ENCODE results near the gene KLHDC7B.
"Not testable (repeated sequence)": the region's sequence is repeated elsewhere in the genome, so short reads cannot be mapped to it uniquely, and the experiment has no call there.

The KLHDC7B gene

DNA sequence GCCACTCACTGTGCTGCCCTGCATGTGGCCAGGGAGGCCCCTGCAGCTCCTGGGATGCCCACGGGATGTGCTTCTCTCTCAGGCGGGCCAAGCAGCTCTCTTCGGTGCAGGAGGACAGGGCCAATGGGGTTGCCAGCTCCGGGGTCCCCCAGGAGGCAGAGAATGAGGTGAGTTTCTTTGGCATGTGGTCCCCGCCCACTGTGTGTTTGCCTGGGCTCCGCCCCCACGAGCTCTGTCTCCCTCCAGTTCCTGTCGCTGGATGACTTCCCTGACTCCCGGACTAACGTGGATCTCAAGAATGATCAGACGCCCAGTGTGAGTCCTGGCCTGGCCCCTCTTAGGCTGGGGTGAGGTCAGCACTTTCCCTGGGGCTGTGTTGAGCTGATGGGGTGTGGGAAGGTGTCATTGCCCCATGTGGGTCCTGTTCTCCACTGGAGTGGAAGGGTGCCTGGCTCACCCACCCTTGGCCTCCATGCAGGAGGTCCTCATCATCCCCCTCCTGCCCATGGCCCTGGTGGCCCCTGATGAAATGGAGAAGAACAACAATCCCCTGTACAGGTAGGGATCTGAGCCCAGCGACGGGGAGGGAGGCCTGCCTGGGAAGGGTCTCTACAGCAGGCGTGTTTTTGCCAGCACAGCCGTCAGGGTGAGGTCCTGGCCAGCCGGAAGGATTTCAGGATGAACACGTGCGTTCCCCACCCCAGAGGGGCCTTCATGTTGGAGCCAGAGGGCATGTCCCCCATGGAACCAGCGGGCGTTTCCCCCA lies 28.0 kb upstream of the KLHDC7B start:
- no peak for DNase-seq (ENCODE audit: low read depth in 1 of 2, low spot score in 1 of 2)

DNA sequence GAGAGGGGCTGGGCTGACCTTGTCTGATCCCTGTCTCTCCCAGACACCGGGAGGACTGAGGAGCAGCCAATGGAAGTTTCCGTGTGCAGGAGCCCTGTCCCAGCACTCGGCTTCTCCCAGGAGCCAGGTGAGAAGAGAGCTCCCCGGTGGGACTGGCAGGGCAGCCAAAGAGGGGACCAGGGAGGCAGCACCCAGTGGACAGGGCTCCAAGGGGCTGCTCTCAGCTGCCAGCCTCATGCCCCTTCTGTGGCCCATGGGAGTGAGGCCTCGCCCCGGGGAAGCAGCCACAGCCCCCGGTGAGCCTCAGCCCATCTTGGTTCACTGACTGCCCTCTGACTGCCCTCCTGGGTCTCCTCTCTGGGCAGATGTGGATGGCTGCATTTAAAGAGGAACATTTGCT lies 27.1 kb upstream of the KLHDC7B start:
- DNase-seq (ENCODE audit: low read depth in 1 of 2, low spot score in 1 of 2) = no peak

- no peak for DNase-seq (ENCODE audit: low read depth in 1 of 2, low spot score in 1 of 2)
These were observed 26.5 kb upstream of the KLHDC7B start for GRCh38 chr22:50519151-50519550.

- DNase-seq (ENCODE audit: low read depth in 1 of 2, low spot score in 1 of 2) = not testable (repeated sequence)
These were observed 25.5 kb upstream of the KLHDC7B start for GRCh38 chr22:50520184-50520583.

DNA sequence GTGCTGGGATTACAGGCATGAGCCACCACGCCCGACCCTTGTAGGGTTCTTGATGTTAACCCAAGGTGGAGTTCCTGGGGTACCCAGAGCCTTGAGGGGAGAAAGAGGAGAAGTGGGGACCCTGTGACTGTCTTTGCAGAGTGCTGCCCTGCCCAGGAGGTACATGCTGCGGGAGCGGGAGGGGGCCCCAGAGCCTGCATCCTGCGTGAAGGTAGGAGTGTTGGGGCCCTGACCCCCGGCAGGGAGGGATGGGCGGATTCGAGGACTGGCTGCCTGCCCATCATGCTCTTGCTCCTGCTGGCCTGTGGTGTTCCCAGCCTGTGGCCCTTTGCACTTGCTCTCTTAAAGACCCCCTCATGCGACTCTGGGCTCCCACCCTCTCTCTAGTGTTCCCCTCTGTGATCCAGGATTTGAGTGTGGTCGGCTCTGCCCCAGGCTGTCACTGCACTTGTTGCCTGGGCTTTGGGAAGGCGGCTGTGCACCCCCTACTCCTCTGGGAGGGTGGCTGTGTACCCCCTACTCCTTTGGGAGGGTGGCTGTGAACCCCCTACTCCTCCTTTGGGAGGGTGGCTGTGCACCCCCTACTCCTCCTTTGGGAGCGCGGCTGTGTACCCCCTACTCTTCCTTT lies 24.8 kb upstream of the KLHDC7B start:
- no peak for DNase-seq (ENCODE audit: low read depth in 1 of 2, low spot score in 1 of 2)

DNA sequence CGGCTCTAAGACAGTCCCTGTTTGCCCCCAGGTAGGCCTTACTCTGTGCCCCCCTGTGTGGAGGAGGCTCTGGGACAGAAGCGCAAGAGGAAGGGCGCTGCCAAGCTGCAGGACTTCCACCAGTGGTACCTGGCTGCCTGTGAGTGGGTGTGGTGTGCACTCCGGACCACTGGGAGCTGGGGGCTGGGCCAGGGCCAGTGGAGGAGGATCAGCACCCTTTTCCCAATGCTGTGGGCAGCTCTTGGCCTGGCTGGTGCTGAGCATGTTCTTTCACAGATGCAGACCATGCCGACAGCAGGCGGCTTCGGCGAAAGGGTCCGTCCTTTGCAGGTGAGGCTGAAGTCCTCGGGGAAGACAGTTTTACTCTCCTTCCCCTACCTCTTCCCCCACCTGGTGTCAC lies 24.0 kb upstream of the KLHDC7B start:
- no peak for DNase-seq (ENCODE audit: low read depth in 1 of 2, low spot score in 1 of 2)

DNA sequence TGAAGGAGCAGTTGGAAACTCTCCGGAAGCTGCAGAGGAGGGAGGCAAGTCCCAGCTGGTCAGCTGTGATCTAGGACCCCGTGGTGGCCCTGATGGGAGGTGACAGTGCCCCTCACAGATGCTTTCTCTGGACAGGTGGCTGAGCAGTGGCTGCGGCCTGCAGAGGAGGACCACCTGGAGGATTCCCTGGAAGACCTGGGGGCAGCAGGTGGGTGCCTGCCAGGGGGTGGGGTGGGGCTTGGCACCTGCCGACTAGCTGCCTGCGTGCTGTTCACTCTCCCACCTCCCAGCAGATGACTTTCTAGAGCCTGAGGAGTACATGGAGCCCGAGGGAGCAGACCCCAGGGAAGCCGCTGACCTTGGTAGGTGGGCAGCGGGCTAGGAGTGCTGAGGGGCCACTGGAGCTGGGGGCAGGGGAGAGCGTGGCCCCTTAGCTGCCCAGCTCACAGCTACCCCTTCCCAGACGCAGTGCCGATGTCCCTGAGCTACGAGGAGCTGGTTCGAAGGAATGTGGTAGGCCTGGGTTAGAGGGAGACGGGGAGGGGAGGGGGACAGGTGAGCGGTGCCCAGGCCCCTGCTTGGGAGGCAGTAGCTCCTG lies 23.4 kb upstream of the KLHDC7B start:
- no peak for DNase-seq (ENCODE audit: low read depth in 1 of 2, low spot score in 1 of 2)

DNA sequence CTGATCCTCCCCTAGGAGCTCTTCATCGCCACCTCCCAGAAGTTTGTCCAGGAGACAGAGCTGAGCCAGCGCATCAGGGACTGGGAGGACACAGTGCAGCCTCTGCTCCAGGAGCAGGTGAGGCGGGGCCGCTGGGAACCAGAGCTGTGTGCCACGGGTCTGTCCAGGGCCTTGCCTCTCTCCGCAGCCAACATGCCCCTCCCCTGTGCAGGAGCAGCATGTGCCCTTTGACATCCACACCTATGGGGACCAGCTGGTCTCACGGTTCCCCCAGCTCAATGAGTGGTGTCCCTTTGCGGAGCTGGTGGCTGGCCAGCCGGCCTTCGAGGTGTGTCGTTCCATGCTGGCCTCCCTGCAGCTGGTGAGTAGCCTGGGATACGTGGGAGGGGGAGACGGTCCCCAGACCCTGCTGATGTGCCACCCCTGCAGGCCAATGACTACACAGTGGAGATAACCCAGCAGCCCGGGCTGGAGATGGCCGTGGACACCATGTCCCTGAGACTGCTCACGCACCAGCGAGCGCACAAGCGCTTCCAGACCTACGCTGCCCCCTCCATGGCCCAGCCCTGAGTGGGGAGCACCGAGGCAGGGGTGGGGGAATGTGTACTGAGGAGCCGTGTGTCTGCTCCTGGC lies 22.8 kb upstream of the KLHDC7B start:
- no peak for DNase-seq (ENCODE audit: low read depth in 1 of 2, low spot score in 1 of 2)

DNA sequence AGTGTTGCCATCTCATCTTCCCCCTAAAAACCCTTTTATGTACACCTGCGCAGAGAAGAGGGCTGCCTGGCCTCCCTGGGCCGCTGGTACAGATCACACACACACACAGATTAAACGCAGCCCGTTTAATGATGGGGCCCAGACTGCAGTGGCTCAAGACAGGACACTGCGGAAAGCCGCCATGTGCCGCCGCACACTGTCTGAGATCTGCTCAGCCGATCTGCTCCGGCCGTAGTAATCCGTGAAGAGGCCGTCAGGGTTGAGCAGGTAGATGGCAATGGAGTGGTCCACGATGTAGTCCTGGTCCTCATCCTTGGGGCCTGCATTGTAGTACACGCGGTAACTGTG lies 22.3 kb upstream of the KLHDC7B start:
- no peak for DNase-seq (ENCODE audit: low read depth in 1 of 2, low spot score in 1 of 2)

DNA sequence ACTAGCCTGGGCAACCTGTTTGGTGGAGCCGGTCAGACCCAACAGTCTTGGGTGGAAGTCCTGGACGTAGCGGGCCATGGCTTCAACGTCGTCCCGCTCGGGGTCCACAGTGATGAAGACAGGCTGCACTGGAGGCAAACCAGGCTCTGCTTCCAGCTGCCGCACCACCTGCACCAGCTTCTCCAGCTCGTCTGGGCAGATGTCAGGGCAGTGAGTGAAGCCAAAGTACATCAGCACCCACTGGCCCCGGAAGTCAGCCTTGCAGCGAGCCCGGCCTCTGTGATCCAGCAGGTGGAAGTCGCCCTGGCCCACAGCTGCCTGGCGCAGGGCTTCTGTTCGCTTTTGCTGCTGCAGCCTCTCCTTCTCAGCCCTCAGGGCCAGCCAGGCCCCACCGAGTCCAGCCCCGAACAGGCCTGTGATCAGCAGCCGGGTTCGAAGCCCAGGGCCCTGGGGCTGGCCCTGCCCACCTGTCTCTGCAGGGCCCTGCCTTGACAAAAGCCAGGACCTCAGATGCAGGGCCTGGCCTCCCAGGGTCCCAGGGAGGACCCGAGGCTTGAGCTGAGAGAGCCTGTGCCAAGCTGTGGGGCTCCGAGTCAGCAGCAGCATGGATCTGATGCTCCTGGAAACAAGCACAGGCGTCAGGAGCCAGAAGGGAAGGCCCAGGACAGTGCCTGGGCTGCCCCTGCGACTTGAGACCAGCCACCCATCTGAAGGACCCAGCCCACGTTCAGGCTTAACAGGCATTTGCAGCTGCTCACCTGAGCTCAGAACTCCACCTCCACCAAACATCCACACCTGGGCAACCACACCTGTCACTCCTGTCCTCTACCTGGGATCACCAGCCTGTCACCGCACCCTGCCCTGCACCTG lies 21.7 kb upstream of the KLHDC7B start:
- DNase-seq (ENCODE audit: low read depth in 1 of 2, low spot score in 1 of 2) = no peak

DNA sequence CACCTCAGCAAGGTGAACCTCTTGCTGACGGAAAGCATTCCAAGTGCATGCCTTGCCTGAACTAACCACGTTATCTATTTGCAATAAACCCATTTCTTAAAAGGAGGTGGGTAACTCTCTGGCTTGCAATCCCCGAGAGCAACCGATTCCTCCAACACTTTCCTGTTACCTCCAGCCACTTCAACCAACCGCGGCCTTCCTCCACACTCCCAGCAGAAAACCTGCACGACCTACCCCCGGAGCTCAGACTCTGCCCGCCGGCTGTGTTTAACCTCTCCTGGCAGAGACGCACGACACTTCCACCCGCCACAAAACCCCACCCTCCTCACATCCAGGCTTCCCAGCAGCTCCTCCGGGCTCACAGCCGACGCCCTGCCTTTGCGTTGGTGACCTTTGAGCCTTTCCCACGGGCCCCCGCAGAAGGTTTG lies 21.0 kb upstream of the KLHDC7B start:
- DNase-seq (ENCODE audit: low read depth in 1 of 2, low spot score in 1 of 2) = no peak

GRCh38 chr22:50525104-50525857 lies 20.4 kb upstream of the KLHDC7B start, which contains the start of gene SCO2:
Gene SCO2, minus strand, starts transcription at chr22:50525598. Its CDS starts 1,187 bp downstream, at chr22:50524411.
- peak; percentile 93 to 98 for DNase-seq (ENCODE audit: low read depth in 1 of 2, low spot score in 1 of 2)

DNA sequence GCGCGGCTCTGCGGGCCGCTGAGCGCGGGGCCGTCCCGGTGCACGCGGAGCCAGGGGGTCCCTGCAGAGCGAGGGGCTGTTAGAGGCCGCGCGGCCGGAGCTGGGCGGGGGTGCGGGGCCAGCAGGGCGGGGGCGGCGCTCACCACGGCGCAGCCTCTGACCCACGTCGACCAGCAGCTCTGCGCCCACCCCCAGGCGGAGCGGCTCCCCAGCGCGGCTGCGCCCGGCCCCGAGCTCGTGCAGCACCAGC lies 19.9 kb upstream of the KLHDC7B start:
- DNase-seq (ENCODE audit: low read depth in 1 of 2, low spot score in 1 of 2) = no peak

- DNase-seq (ENCODE audit: low read depth in 1 of 2, low spot score in 1 of 2) = peak; percentile 51 to 72
These were observed 19.4 kb upstream of the KLHDC7B start for GRCh38 chr22:50526108-50526833.

GRCh38 chr22:50526834-50527801 lies 18.6 kb upstream of the KLHDC7B start:
- no peak for DNase-seq (ENCODE audit: low read depth in 1 of 2, low spot score in 1 of 2)

DNA sequence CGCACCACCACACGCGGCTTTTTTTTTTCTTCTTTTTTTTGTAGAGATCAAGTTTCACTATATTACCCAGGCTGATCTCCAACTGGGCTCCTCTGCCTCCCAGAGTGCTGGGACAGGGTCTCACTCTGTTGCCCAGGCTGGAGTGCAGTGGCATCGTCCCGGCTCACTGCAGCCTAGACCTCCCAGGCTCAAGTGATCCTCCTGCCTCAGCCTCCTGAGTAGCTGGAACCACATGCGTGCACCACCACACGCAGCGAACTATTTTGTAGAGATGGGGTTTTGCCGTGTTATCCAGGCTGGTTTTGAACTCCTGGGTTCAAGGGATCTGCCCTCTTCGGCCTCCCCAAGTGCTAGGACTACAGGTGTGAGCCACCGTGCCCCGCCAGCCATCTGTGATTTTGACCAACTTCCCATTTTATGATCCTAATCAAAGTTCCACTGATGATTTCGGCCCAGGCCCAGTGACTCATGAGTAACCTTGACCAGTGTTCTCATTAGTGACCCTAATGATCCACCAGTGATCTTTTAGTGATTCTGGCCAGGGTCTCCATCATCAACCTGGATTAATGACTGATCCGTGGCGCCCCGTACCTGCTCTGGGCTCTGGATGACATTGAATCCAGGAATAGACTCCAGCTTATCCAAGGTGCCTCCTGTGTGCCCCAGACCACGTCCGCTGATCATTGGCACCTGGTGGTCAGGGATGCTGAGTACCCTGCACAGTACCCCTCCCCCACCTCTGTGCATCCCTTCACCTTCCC lies 17.6 kb upstream of the KLHDC7B start:
- DNase-seq (ENCODE audit: low read depth in 1 of 2, low spot score in 1 of 2) = no peak

- no peak for DNase-seq (ENCODE audit: low read depth in 1 of 2, low spot score in 1 of 2)
These were observed 16.9 kb upstream of the KLHDC7B start for GRCh38 chr22:50528682-50529415.

Data from activated T-helper 1 cell treated with anti-CD3 and anti-CD28 coated beads, Interleukin-2, amount 50 U/mL, for 16 hours (primary cell).